Activated naive CD8-positive, alpha-beta T cell treated with anti-CD3 and anti-CD28 coated beads, Interleukin-2, amount 50 U/mL, for 24 hours (primary cell): Measurements from ENCODE around the gene PCED1B.
A peak's percentile ranks its signal among the peaks of the same experiment; 100 is the strongest.
"Not testable (repeated sequence)": the region's sequence is repeated elsewhere in the genome, so short reads cannot be mapped to it uniquely, and the experiment has no call there.

ENCODE experiments used
- ATAC-seq: fragments of 150-1000 bp; cut with Tn5 transposase; one replicate; pipeline ENCODE4 v1.10.0; 2021
- DNase-seq: peaks from one replicate; pipeline ENCODE4 v3.0.0; 2021
- H3K27ac Mint-ChIP-seq: one replicate; pipeline ENCODE4 v1.8.0; 2021; ENCODE audit warnings: mild to moderate bottlenecking, mixed read lengths
- H3K27me3 Mint-ChIP-seq: one replicate; pipeline ENCODE4 v1.8.0; 2021; ENCODE audit warnings: mixed read lengths
- H3K36me3 Mint-ChIP-seq: one replicate; pipeline ENCODE4 v1.8.0; 2021; ENCODE audit warnings: low read depth, mixed read lengths
- H3K4me1 Mint-ChIP-seq: one replicate; pipeline ENCODE4 v1.8.0; 2021; ENCODE audit warnings: mixed read lengths
- H3K4me3 Mint-ChIP-seq: one replicate; pipeline ENCODE4 v1.8.0; 2021; ENCODE audit warnings: mild to moderate bottlenecking, moderate library complexity, mixed read lengths
- H3K9me3 Mint-ChIP-seq: one replicate; pipeline ENCODE4 v1.8.0; 2021; ENCODE audit warnings: mixed read lengths

The PCED1B gene

DNA sequence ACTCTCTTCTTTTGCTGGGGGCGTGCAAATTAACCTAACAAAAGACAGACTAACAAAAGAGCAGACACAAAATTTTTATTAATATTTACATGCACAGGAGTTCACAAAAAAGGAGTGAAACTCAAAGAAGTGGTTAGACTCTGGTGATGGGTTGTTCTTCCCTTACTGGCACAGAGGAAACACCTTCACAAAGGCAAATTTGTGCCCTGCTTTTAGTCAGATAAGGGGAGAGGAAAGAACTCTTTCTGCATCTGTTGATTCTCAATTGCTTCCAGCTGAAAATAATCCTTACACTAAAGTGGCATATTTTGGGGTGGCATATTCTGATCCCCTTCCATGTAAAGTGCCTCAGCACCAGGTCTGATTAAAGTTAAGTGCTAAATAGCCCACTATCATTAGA is 190.5 kb downstream of the PCED1B start:
- no peak for DNase-seq
- H3K4me3 Mint-ChIP-seq = no peak overlapping the region
- peaks cover 11% of the 10 kb centered on the region for H3K9me3 Mint-ChIP-seq
- H3K27ac Mint-ChIP-seq = peak overlapping the region; percentile 86
- no peak for ATAC-seq
- peaks cover 3% of the 10 kb centered on the region for H3K36me3 Mint-ChIP-seq
- no peaks in the 10 kb centered on the region for H3K27me3 Mint-ChIP-seq
- H3K4me1 Mint-ChIP-seq = peaks cover 80% of the 10 kb centered on the region

DNA sequence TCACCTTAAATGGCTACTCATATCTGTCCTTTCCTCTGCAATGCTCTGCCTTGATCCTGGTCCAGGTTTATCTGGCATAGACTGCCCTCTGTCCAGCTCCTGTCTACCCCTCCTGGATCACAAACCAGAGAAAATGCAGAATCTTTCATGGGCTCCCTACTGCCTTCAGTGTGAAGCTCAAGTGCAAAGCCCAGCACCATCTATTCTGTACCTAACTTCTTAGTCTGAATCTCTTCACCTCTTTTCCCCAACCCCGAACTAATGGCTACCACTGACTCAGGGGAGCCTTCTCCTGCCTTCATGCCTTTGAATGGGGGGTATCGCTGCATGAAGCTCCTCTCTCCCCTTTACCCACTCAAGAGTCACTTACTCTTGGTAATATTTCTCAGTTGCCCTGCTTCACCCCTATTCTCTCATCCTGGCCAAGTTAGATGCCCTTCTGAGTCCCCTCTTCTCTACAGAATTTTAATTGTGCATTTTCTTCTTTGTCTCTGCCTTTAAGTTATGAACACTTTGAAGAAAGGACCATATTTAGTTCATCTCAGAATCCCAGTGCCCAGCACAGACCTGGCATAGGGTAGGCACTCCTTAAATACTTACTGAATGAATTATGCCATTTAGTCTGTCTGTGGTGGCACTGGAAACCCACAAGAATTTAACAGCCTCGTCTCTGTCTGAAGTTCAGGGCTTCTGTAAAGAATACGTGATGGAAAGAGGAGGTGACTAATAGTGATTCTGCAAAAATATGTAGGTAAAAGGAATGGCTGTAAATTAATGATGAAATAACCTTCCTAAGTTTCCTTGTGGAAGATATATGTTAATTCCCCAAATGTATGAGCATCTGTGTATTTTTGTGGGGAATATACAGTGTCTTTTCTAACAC is 191.6 kb downstream of the PCED1B start:
- peaks cover 3% of the 10 kb centered on the region for H3K36me3 Mint-ChIP-seq
- ATAC-seq (peak; percentile 92), DNase-seq (no peak)
- peaks cover 11% of the 10 kb centered on the region for H3K9me3 Mint-ChIP-seq
- peak overlapping the region; percentile 35 for H3K4me3 Mint-ChIP-seq
- peaks cover 80% of the 10 kb centered on the region for H3K4me1 Mint-ChIP-seq
- H3K27me3 Mint-ChIP-seq = no peaks in the 10 kb centered on the region
- H3K27ac Mint-ChIP-seq = peak overlapping the region; percentile 86

DNA sequence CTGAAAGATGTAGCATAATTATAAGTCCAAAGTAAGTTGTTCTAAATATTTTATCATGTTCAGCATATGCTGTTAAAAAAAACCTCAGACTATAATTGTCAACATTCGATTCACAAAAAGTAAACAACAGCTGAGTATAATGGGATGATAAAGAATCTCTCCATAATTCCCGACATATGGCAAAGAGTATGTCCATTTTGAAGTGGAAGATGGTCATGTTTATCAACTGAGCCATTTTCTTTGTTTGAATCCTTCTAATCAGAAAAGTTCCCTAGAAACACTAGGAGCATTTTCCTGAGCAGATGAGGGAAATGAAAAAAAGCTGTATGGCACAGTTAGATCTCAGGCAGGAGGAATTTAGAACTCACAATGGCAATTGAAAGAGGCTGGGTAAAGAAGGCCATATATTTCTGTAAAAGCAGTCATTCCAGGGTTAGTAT is 192.4 kb downstream of the PCED1B start:
- peak overlapping the region; percentile 86 for H3K27ac Mint-ChIP-seq
- no peak for ATAC-seq
- H3K4me3 Mint-ChIP-seq = no peak overlapping the region
- peaks cover 11% of the 10 kb centered on the region for H3K9me3 Mint-ChIP-seq
- H3K36me3 Mint-ChIP-seq = peaks cover 3% of the 10 kb centered on the region
- no peaks in the 10 kb centered on the region for H3K27me3 Mint-ChIP-seq
- DNase-seq = no peak
- H3K4me1 Mint-ChIP-seq = peaks cover 88% of the 10 kb centered on the region

DNA sequence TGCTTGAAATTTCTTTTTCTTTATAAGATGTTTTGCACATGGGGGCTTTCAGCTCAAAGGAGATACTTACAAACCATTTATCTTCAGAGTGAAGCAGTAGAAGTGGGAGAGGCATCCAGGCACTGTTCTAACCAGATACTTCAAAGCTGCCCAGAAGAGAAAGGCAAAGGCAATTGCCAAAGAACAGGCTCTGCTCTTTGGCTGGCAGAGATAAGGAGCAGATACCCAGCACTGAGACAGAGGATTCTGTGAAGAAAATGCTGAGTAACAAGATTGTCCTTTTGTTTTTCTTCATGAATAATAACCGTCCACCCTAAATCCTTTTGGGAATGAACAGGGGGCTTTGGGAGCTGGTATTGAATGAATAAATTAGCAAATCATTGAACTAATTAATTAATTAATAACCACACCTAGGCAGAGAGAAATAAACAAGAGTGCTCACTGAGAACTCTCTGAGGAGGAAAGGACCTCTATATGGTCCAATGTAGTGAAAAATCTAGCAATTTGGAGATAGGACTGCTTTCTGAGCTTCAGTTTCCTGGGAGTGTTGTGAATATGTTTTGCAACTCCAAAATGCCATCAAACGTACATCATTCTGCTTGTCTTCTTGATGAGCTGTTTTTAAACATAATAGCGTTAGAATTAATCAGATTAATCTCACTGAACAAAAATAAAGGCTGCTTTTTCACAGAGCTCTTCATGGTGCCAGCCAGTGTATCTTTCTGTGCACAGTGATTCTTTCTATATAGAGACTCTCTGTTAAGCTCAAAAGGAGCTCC is 193.2 kb downstream of the PCED1B start:
- Mint-ChIP-seq H3K9me3 (peaks cover 11% of the 10 kb centered on the region), H3K27me3 (no peaks in the 10 kb centered on the region), H3K4me1 (peaks cover 96% of the 10 kb centered on the region), H3K36me3 (peaks cover 3% of the 10 kb centered on the region), H3K4me3 (no peak overlapping the region), H3K27ac (peak overlapping the region; percentile 86)
- DNase-seq (no peak), ATAC-seq (no peak)

DNA sequence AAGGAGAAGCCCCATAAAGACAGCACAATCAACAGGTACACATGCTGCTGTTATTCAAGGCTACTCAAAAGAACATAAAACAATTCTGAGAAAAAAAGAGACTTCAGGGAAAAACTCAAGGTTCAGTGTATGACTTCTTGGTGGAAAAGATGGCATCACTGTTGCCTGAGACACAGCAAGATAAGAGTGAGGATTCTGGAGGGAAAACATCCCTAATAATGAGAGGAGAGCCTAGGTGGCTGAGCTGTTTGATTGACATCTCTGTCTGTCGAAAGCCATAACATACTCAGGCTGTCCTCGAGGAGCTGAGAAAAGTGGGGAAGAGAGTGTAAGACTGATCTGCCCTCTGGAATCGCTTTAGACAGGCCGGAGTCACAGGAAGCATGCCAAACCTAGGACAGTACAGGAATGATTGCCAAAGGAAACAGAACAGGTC is 193.8 kb downstream of the PCED1B start:
- H3K27ac Mint-ChIP-seq = peak overlapping the region; percentile 86
- DNase-seq (no peak), ATAC-seq (no peak)
- H3K27me3 Mint-ChIP-seq = no peaks in the 10 kb centered on the region
- peaks cover 3% of the 10 kb centered on the region for H3K36me3 Mint-ChIP-seq
- peaks cover 5% of the 10 kb centered on the region for H3K9me3 Mint-ChIP-seq
- peak overlapping the region; percentile 23 for H3K4me3 Mint-ChIP-seq
- H3K4me1 Mint-ChIP-seq = peaks cover 98% of the 10 kb centered on the region

DNA sequence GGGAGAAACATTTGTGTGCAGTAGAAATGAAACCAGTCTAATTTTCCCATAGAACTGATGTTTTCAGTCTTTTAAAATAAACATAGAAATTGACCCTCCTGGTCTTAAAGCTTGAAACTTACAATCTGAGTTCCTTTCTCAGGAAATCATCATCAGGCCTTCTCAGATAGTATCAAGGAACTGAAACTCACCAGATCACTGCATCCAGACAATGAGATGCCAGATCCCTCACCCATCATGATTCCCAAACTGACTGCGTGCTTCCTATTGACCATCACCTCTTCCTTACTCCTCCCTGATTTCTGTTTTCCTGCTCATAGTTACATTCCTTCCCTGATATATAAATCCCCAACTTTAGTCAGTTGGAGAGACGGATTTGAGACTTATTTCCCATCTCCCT is 195.3 kb downstream of the PCED1B start:
- no peaks in the 10 kb centered on the region for H3K9me3 Mint-ChIP-seq
- H3K4me3 Mint-ChIP-seq = peak overlapping the region; percentile 15
- peak overlapping the region; percentile 86 for H3K27ac Mint-ChIP-seq
- H3K36me3 Mint-ChIP-seq = no peaks in the 10 kb centered on the region
- DNase-seq (no peak), ATAC-seq (no peak)
- peaks cover 97% of the 10 kb centered on the region for H3K4me1 Mint-ChIP-seq
- no peaks in the 10 kb centered on the region for H3K27me3 Mint-ChIP-seq

DNA sequence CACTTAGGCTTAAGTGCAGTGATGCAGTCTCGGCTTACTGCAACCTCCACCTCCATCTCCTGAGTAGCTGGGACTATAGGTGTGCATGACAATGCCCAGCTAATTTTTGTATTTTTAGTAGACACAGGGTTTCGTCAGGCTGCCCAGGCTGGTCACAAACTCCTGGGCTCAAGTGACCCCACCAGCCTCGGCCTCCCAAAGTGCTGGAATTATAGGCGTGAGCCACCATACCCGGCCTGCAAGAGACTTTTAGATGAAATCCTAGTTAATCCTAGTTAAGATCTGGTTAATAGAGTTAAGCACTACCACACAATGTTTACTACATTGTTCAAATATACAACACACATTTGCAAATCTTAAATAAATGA is 196.8 kb downstream of the PCED1B start:
- Mint-ChIP-seq H3K27me3 (no peaks in the 10 kb centered on the region), H3K4me1 (peaks cover 94% of the 10 kb centered on the region), H3K36me3 (peaks cover 4% of the 10 kb centered on the region), H3K27ac (peak overlapping the region; percentile 96), H3K4me3 (peak overlapping the region; percentile 49), H3K9me3 (no peaks in the 10 kb centered on the region)
- ATAC-seq (no peak), DNase-seq (no peak)

DNA sequence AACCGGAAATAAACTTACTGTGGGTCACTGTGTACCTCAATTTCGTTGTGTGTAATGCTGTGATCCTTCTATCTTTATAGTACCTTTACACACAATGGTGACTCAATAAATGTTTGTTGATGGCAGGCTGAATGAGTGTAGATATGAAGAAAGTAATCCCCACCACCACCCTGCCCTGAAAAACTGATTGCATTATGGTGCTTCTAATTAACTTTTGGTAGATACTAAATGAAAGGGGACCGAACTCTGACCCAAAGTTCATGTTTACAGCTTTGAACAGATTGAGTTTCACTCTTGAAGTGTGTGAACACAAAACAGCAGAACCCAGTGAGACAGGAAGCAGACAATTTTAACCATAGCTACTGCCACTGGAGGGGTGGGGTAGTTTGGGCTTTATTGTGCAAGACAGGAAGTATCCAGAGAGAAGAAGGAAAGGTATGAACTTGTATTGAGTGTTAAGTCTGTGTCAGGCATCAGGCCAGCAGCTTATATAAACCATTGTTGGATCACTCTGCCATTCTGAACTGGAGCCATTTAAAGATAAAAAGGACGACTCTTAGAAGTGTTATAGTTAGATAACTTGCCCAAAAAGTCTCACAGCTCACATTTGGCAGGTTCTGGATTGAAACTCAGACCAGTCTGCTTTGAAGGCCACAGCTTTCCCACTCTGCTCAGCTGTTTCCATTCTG is 197.3 kb downstream of the PCED1B start:
- no peak for DNase-seq
- Mint-ChIP-seq H3K4me3 (peak overlapping the region; percentile 49), H3K27ac (peak overlapping the region; percentile 96), H3K9me3 (no peaks in the 10 kb centered on the region), H3K4me1 (peaks cover 94% of the 10 kb centered on the region), H3K36me3 (peaks cover 4% of the 10 kb centered on the region), H3K27me3 (no peaks in the 10 kb centered on the region)
- ATAC-seq = peak; percentile 65

DNA sequence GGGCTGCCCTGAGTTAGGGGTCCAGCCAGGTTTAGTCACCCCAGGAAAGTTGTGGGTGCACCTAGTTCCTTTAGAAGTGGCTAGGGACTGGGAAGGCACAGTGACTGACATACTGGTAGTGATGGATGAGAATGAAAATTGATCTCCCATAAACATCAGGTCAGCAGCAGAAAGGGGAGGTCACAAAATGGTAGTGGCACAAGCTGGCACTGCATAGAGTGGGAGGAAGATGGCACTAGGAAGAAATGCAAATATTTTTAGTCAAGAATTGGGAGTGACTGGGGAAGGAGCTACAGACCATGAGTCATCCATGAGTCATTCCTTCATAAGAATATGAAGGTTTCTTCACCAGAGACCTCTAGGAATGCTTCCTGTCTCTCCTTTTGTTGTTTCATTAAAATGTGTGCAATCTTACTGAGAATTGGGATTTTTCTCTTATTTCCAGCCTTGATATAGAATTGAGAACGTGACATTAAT is 198.6 kb downstream of the PCED1B start:
- Mint-ChIP-seq H3K27ac (peak overlapping the region; percentile 96), H3K36me3 (peaks cover 4% of the 10 kb centered on the region), H3K27me3 (no peaks in the 10 kb centered on the region), H3K9me3 (no peaks in the 10 kb centered on the region), H3K4me3 (peak overlapping the region; percentile 27), H3K4me1 (peaks cover 94% of the 10 kb centered on the region)
- DNase-seq = no peak
- ATAC-seq = peak; percentile 30

DNA sequence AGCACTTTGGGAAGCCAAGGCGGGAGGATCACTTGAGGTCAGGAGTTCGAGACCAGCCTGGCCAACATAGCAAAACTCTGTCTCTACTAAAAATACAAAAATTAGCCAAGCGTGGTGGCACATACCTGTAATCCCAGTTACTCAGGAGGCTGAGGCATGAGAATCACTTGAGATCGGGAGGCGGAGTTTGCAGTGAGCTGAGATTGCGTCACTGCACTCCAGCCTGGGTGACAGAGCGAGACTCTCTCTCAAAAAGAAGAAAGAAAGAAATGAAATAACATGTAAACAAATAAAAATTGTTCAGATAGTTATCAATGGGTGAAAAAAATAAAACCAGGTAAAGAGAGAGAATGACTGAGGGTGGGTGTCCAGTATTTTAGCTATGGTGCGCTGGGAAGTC is 200.3 kb downstream of the PCED1B start:
- H3K9me3 Mint-ChIP-seq, H3K4me3 Mint-ChIP-seq, H3K36me3 Mint-ChIP-seq, DNase-seq, H3K27me3 Mint-ChIP-seq, ATAC-seq: not testable (repeated sequence)
- Mint-ChIP-seq H3K27ac (peak overlapping the region; percentile 70), H3K4me1 (peaks cover 86% of the 10 kb centered on the region)

DNA sequence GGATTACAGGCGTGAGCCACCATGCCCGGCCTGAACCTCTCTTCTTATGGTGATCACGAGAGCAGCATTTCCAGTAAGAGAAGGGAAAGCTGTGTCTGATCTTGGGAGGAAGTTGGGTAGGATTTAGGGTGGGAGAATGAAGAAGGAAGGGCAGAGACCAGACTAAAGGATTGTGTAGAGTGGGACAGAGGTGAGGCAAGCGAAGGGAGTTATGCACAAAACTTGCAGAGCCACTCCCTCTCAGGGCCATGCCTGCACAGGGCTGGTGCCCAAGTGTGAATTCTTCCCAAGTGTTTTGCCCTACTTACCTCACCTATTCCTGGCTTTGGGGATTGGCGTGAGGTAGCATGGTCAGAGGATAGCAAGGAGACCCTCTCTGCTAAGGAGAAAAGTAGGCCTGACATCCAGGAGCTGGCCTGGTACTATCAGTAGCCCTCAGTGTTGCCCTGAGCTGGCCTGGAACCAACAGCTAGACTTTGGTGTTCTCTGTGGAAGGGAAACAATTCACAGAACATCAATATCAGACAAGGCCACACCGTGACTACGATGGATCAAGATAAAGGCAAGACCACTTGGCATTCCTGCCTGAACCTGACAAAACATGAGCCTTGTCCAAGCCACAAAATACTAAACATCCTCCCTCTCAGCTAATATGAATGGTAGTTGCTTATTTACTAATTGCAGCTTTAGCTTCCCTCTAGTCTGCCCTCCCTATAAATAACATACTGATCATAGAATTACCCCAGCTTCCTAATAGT is 201.3 kb downstream of the PCED1B start:
- peaks cover 4% of the 10 kb centered on the region for H3K36me3 Mint-ChIP-seq
- peak overlapping the region; percentile 93 for H3K27ac Mint-ChIP-seq
- H3K4me3 Mint-ChIP-seq = no peak overlapping the region
- peaks cover 79% of the 10 kb centered on the region for H3K4me1 Mint-ChIP-seq
- ATAC-seq = no peak
- no peaks in the 10 kb centered on the region for H3K27me3 Mint-ChIP-seq
- DNase-seq = no peak
- H3K9me3 Mint-ChIP-seq = no peaks in the 10 kb centered on the region

DNA sequence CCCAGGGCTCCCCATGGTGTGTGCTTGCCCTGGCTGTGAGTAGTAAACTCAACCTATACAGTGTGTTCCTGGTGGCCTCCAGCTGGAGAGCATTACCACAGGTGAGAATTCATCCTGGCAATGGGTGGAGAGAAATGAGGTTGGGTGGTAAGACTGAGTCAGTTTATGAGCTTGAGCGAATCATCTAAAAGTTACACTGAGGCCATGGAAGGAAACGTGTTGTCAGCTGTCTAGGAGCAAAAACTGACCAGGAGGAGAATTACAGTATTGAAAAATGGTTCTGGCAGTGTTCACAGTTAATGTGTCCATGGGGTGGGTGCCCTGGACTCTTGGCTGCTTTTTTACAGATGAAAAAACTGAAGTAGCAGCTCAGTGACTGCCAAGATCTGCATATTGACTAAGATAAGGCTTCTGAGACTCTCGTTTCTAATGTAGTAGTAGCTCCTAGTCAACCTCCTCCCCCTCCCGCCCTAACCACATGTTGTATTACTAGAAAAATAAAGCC is 202.3 kb downstream of the PCED1B start:
- DNase-seq = no peak
- Mint-ChIP-seq H3K27me3 (no peaks in the 10 kb centered on the region), H3K9me3 (no peaks in the 10 kb centered on the region), H3K4me3 (peak overlapping the region; percentile 29), H3K27ac (peak overlapping the region; percentile 93), H3K36me3 (peaks cover 4% of the 10 kb centered on the region), H3K4me1 (peaks cover 73% of the 10 kb centered on the region)
- ATAC-seq = peak; percentile 86

DNA sequence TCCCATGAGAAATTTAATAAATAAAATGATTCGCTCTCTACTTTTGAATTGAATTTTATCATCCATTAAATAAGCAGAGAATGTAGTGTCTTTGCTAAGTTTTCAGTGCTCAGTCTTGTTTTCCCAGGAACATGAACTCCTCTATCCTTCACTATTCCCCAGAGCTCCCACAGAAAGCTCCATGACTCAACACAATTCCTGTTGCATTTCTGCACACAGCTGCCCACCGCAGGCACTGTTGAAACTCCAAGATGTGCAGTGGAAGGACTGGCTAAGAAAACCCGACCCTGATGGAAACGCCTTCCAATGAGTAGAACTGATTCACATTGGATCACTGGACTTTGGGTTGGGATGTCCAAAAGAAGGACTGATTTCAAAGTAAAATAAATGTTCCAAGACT is 202.8 kb downstream of the PCED1B start:
- H3K27me3 Mint-ChIP-seq = no peaks in the 10 kb centered on the region
- H3K4me1 Mint-ChIP-seq = peaks cover 68% of the 10 kb centered on the region
- ATAC-seq (no peak), DNase-seq (no peak)
- H3K27ac Mint-ChIP-seq = peak overlapping the region; percentile 93
- H3K36me3 Mint-ChIP-seq = peaks cover 4% of the 10 kb centered on the region
- H3K9me3 Mint-ChIP-seq = no peaks in the 10 kb centered on the region
- no peak overlapping the region for H3K4me3 Mint-ChIP-seq
